ENCODE data around the gene SNX32. TPM values are rescaled to one million over a fixed set of nuclear protein-coding genes. Genes with fewer than 3 reads are reported as not detected.
"Not testable (repeated sequence)": the region's sequence is repeated elsewhere in the genome, so short reads cannot be mapped to it uniquely, and the experiment has no call there.

The SNX32 gene
- polyA plus RNA-seq, 3 donors: 1.4 to 3.7 (median 2.2) TPM

DNA sequence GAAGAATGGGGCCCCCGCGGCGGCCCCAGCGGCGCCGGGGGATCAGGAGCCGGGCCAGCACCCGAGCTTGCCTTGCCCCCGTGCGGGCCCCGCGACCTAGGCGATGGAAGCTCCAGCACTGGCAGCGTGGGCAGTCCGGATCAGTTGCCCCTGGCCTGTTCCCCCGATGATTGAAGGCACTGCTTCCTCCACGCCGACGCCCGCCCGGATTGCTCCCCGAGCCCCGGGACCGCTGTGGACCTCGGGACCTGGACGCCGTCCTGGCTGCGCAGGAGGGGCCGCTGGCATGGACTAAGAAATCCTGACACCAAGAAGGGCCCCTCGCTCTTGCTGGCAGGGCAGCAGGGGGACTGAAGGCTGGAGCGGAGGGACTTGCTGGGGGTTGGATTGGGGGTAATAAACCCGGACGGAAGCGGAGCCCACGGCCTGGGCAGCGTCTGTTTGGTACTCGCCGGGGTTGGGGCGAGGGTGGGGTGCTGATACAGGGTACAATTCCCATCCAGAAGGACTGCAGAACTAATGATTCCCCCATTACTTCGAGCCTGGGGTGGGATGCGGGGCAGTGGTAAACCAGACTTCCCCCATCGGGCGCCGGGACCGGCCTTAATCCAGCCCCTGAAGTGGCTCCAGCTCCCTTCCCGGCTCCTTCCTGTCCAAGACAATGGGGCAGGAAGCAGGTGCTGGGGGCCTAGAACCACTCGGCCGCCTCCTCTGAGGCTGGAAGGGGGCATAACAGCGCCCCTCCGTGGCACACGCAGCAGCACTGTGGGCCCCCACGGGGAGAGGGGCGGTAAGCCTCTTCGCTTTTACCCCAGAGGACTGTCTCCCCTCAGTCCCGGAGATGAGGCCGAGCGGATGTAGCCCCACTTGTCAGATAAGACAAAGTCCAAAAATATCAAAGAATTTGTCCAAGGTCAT lies 57.7 kb downstream of the SNX32 start:
- DNase-seq (ENCODE audit: extremely low read depth in 1 of 11, low read depth in 9 of 11, low spot score in 4 of 11): no peak

DNA sequence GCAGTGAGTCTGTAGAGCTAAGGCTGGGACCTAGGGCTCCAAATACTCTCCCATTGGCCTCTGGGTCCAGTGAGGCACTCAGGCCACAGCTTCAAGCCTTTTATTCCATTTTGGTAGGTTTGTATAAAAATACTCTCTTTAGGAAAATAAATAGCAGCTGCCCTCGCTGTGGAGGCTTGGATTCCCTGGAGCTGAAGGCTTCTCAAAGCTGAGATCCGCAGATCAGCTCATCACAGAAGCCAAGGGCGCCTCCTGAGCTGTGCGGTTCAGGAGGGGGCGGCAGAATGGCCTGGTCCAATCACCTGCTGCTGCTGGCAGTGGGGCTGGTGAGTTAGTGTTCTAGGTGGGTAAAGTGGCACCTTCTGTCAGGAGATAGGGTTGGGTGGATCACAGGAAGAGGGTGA lies 58.4 kb downstream of the SNX32 start:
- not testable (repeated sequence) for DNase-seq (ENCODE audit: extremely low read depth in 1 of 11, low read depth in 9 of 11, low spot score in 4 of 11)

DNA sequence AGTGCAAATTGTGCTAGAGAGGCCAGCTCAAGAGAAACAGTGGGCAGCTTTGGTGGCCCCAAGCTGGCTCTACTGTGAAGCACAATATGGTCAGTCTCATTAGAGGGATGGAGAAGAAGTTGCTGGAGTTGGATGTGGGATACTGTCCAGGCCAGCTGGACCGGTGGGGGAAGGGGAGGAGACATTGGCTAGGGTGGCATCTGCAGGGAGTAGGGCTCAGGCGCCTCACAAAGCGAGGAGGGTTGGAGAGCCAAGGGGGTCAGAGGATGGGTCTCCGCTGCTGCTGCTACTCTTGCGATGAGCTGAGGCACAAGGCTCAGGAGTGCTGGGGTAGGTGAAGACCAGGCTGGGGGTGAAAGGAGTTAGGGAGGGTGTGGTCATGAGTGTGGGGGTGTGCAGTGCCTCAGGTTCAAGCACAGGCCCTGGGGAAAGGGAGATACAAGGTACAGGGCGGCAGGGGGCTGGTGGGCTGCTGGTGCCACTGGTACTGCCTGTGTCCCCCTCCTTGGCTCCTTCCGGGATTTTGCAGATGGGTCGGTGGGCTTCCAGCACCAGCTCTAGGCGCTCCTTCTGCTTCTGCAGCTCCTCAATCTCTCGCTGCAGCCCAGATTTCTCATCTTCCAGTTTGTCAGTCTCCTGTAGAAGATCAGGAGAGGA lies 59.0 kb downstream of the SNX32 start:
- DNase-seq (ENCODE audit: extremely low read depth in 1 of 11, low read depth in 9 of 11, low spot score in 4 of 11): no peak

GRCh38 chr11:65894034-65894591 lies 60.4 kb downstream of the SNX32 start:
- DNase-seq (ENCODE audit: extremely low read depth in 1 of 11, low read depth in 9 of 11, low spot score in 4 of 11): no peak

GRCh38 chr11:65895482-65895981 lies 61.8 kb downstream of the SNX32 start:
- no peak for DNase-seq (ENCODE audit: extremely low read depth in 1 of 11, low read depth in 9 of 11, low spot score in 4 of 11)

GRCh38 chr11:65896034-65896999 lies 62.6 kb downstream of the SNX32 start:
- DNase-seq (ENCODE audit: extremely low read depth in 1 of 11, low read depth in 9 of 11, low spot score in 4 of 11): no peak

GRCh38 chr11:65897020-65897471 lies 63.3 kb downstream of the SNX32 start:
- DNase-seq (ENCODE audit: extremely low read depth in 1 of 11, low read depth in 9 of 11, low spot score in 4 of 11): no peak

- no peak for DNase-seq (ENCODE audit: extremely low read depth in 1 of 11, low read depth in 9 of 11, low spot score in 4 of 11)
Measured at GRCh38 chr11:65898656-65899355, 65.0 kb downstream of the SNX32 start.

- no peak for DNase-seq (ENCODE audit: extremely low read depth in 1 of 11, low read depth in 9 of 11, low spot score in 4 of 11)
Measured at GRCh38 chr11:65899356-65900124, 65.8 kb downstream of the SNX32 start.

DNA sequence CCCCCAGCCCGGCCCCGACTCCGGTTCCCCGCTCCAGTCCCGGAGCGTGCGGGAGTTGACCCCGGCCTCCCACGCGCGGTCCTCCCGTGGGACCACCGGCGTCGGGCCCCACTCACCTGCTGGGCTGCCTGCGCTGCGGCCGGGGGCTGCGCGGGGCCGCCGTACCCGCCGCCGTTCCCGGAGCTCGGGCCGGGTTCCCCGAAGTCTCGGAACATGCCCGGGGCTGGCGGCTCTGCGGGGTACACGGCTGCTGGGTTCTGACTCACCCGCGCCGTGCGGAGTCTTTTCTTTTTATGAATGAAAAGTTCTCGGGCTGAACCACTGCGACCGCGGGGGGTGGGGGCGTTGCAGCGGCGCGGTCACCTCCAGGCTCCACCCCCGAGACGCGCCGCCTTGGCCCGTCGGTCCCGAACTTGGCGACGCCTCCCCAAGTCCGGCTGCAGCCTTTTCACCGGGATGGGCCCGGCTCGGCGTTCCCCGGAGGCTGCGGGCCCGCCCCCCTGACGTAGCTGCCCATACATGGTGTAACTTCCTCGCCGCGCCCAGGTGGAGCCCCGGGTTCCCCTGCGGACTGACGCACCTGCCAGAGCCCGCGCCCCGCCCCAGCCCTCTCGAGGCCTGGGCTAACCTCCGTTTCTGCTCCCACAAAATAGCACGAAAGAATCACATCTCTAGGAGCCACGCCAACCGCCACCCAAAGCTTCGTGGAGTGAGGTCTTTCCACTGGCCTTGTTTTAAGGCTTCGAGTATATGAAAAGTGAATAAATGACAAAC lies 66.5 kb downstream of the SNX32 start, which contains the start of gene FOSL1:
TSS of gene FOSL1 (minus strand) at position 264 of the 774 bp plus-strand sequence. CDS start at position 215, 49 bp downstream.
- no peak for DNase-seq (ENCODE audit: extremely low read depth in 1 of 11, low read depth in 9 of 11, low spot score in 4 of 11)

GRCh38 chr11:65900899-65901180 lies 67.1 kb downstream of the SNX32 start:
- no peak for DNase-seq (ENCODE audit: extremely low read depth in 1 of 11, low read depth in 9 of 11, low spot score in 4 of 11)

DNA sequence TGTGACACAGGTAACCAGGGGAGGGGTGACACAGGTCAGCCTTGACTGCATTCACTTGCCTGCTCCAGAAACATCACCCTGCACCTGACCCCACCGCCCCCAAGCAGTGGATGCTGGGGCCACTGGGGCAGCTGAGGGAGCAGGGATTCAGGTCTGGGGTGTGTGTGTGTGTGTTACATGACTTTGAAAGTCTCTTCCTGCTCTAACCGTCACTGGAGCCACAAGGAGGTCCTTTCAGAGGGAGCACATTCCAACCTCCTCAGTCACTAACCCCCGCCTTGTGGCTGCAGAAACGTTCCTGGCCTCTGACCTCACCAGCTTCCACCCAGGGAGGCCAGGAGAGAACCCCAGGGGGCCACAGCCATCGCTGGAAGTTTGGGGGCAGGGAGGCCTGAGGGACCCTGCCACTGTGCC lies 69.3 kb downstream of the SNX32 start:
- no peak for DNase-seq (ENCODE audit: extremely low read depth in 1 of 11, low read depth in 9 of 11, low spot score in 4 of 11)

Other genes with a start within 250 kb of the SNX32 start
- gene KCNK7, start 238.2 kb upstream of the SNX32 start, polyA plus RNA-seq (ENCODE audit: insufficient read length in 3 of 3): under 1 TPM; 0.30 to 0.39 (median 0.33) TPM
- 10 to 100 TPM; 34.8 to 44.2 (median 41.8) TPM for gene MAP3K11, start 219.7 kb upstream of the SNX32 start, polyA plus RNA-seq (ENCODE audit: insufficient read length in 3 of 3)
- 10 to 100 TPM; 24.0 to 37.4 (median 33.3) TPM for gene PCNX3, start 218.2 kb upstream of the SNX32 start, polyA plus RNA-seq (ENCODE audit: insufficient read length in 3 of 3)
- gene SIPA1, start 195.9 kb upstream of the SNX32 start, polyA plus RNA-seq (ENCODE audit: insufficient read length in 3 of 3): 10 to 100 TPM; 26.2 to 31.8 (median 27.1) TPM
- 10 to 100 TPM; 49.5 to 61.3 (median 55.8) TPM for gene RELA, start 171.0 kb upstream of the SNX32 start, polyA plus RNA-seq (ENCODE audit: insufficient read length in 3 of 3)
- 10 to 100 TPM; 66.1 to 73.8 (median 72.0) TPM for gene KAT5, start 121.7 kb upstream of the SNX32 start, polyA plus RNA-seq (ENCODE audit: insufficient read length in 3 of 3)
- 10 to 100 TPM; 36.1 to 53.4 (median 42.0) TPM for gene RNASEH2C, start 113.2 kb upstream of the SNX32 start, polyA plus RNA-seq (ENCODE audit: insufficient read length in 3 of 3)
- 10 to 100 TPM in 1 of 3 donors, 1 to 10 TPM in 2; 5.7 to 10.3 (median 7.6) TPM for gene AP5B1, start 53.0 kb upstream of the SNX32 start, polyA plus RNA-seq (ENCODE audit: insufficient read length in 3 of 3)
- gene OVOL1, start 46.9 kb upstream of the SNX32 start, polyA plus RNA-seq (ENCODE audit: insufficient read length in 3 of 3): 10 to 100 TPM in 2 of 3 donors, 1 to 10 TPM in 1; 9.6 to 15.0 (median 14.0) TPM
- 100 to 1,000 TPM; 728 to 948 (median 744) TPM for gene CFL1, start 24.2 kb downstream of the SNX32 start, polyA plus RNA-seq (ENCODE audit: insufficient read length in 3 of 3)
- 10 to 100 TPM; 45.6 to 62.3 (median 56.6) TPM for gene MUS81, start 26.5 kb downstream of the SNX32 start, polyA plus RNA-seq (ENCODE audit: insufficient read length in 3 of 3)
- gene EFEMP2, start 38.8 kb downstream of the SNX32 start, polyA plus RNA-seq (ENCODE audit: insufficient read length in 3 of 3): 100 to 1,000 TPM in 2 of 3 donors, 10 to 100 TPM in 1; 87.9 to 129 (median 127) TPM
- 1 to 10 TPM in 2 of 3 donors, under 1 TPM in 1; 0.47 to 1.3 (median 1.0) TPM for gene CTSW, start 45.9 kb downstream of the SNX32 start, polyA plus RNA-seq (ENCODE audit: insufficient read length in 3 of 3)
- 10 to 100 TPM; 88.2 to 94.0 (median 92.2) TPM for gene FIBP, start 54.5 kb downstream of the SNX32 start, polyA plus RNA-seq (ENCODE audit: insufficient read length in 3 of 3)
- gene CCDC85B, start 56.7 kb downstream of the SNX32 start, polyA plus RNA-seq (ENCODE audit: insufficient read length in 3 of 3): 10 to 100 TPM in 2 of 3 donors, 1 to 10 TPM in 1; 5.7 to 17.4 (median 11.1) TPM
- under 1 TPM; 0.07 to 0.24 (median 0.20) TPM for gene FOSL1, start 66.4 kb downstream of the SNX32 start, polyA plus RNA-seq (ENCODE audit: insufficient read length in 3 of 3)
- gene C11orf68, start 85.1 kb downstream of the SNX32 start, polyA plus RNA-seq (ENCODE audit: insufficient read length in 3 of 3): 10 to 100 TPM; 30.9 to 41.8 (median 33.3) TPM
- gene DRAP1, start 85.5 kb downstream of the SNX32 start, polyA plus RNA-seq (ENCODE audit: insufficient read length in 3 of 3): 100 to 1,000 TPM in 1 of 3 donors, 10 to 100 TPM in 2; 73.3 to 109 (median 88.0) TPM
- gene TSGA10IP, start 111.5 kb downstream of the SNX32 start, polyA plus RNA-seq (ENCODE audit: insufficient read length in 3 of 3): under 1 TPM; 0.19 to 0.21 (median 0.20) TPM
- gene SART1, start 127.8 kb downstream of the SNX32 start, polyA plus RNA-seq (ENCODE audit: insufficient read length in 3 of 3): 10 to 100 TPM; 40.4 to 60.6 (median 52.2) TPM
- gene EIF1AD, start 168.2 kb downstream of the SNX32 start, polyA plus RNA-seq (ENCODE audit: insufficient read length in 3 of 3): 10 to 100 TPM; 26.3 to 30.3 (median 28.4) TPM
- gene BANF1, start 168.5 kb downstream of the SNX32 start, polyA plus RNA-seq (ENCODE audit: insufficient read length in 3 of 3): 100 to 1,000 TPM; 224 to 286 (median 277) TPM
- gene CST6, start 178.0 kb downstream of the SNX32 start, polyA plus RNA-seq (ENCODE audit: insufficient read length in 3 of 3): not detected
- gene CATSPER1, start 192.5 kb downstream of the SNX32 start, polyA plus RNA-seq (ENCODE audit: insufficient read length in 3 of 3): not detected
- 1 to 10 TPM; 3.6 to 6.7 (median 6.6) TPM for gene GAL3ST3, start 215.2 kb downstream of the SNX32 start, polyA plus RNA-seq (ENCODE audit: insufficient read length in 3 of 3)
- 100 to 1,000 TPM; 237 to 257 (median 251) TPM for gene SF3B2, start 218.4 kb downstream of the SNX32 start, polyA plus RNA-seq (ENCODE audit: insufficient read length in 3 of 3)
- gene PACS1, start 236.3 kb downstream of the SNX32 start, polyA plus RNA-seq (ENCODE audit: insufficient read length in 3 of 3): 10 to 100 TPM; 48.0 to 59.2 (median 53.1) TPM